HEK293 (cell line): ENCODE measurements around the gene ZNF652.

Experiments used
- CTCF ChIA-PET: fragments of 350-600 bp; formaldehyde crosslinking; extraction: SDS; loops from one replicate; lab custom pipeline; 2021; ENCODE audit warnings: antibody characterized with exemption; lab: Yijun Ruan, JAX
- POLR2A ChIA-PET: fragments of 300-600 bp; formaldehyde crosslinking; extraction: SDS; loops from one replicate; lab custom pipeline; 2020; ENCODE audit warnings: antibody characterized with exemption, inconsistent platforms; lab: Yijun Ruan, JAX
- H3K27ac ChIP-seq: fragments of 200-500 bp; sonication (Bioruptor generic); 2 replicates; pipeline ENCODE4 v1.5.1; 2014; ENCODE audit warnings: low read depth, low read length, control low read depth, inconsistent platforms; ENCODE audit errors: extremely low read depth
- H3K36me3 ChIP-seq, 2 experiments: fragments of 200-500 bp in 1 of 2; sonication (Bioruptor generic) in 1 of 2; 1 replicate in 1 of 2; 2 replicates in 1 of 2; pipeline ENCODE4 v1.5.1; 2014 to 2017; ENCODE audit warnings: inconsistent platforms in 2 of 2, low read length in 2 of 2; ENCODE audit not compliant: control insufficient read depth in 2 of 2, insufficient read depth in 1 of 2
- H3K4me1 ChIP-seq: fragments of 200-500 bp; sonication (Bioruptor generic); 2 replicates; pipeline ENCODE4 v1.5.1; 2014; ENCODE audit warnings: mild to moderate bottlenecking, low read length, inconsistent platforms; ENCODE audit not compliant: control insufficient read depth, insufficient read depth
- H3K4me3 ChIP-seq: 2 replicates; pipeline ENCODE4 v1.5.1; 2011; ENCODE audit warnings: low read depth, mild to moderate bottlenecking, control low read depth, low read length, moderate library complexity
- H3K9me3 ChIP-seq: fragments of 200-500 bp; sonication (Bioruptor generic); 2 replicates; pipeline ENCODE4 v1.5.1; 2014; ENCODE audit warnings: low read depth, low read length, inconsistent platforms; ENCODE audit not compliant: control insufficient read depth, insufficient read depth
- BCL11A ChIP-seq: fragments of 450-650 bp; formaldehyde crosslinking; IDR thresholded peaks from 2 replicates; pipeline ENCODE4 v1.5.1; 2016; ENCODE audit warnings: low read depth, missing biosample characterization, missing genetic modification characterization
- CTCF ChIP-seq: fragments of 450-650 bp; formaldehyde crosslinking; IDR thresholded peaks from 2 replicates; pipeline ENCODE4 v1.5.1; 2016; ENCODE audit warnings: missing biosample characterization, missing genetic modification characterization
- GLIS2 ChIP-seq: fragments of 450-650 bp; formaldehyde crosslinking; IDR thresholded peaks from 2 replicates; pipeline ENCODE4 v1.5.1; 2016; ENCODE audit warnings: missing biosample characterization, missing genetic modification characterization
- INSM2 ChIP-seq: fragments of 450-650 bp; formaldehyde crosslinking; IDR thresholded peaks from 2 replicates; pipeline ENCODE4 v1.5.1; 2016; ENCODE audit warnings: missing biosample characterization, missing genetic modification characterization
- PRDM1 ChIP-seq: fragments of 450-650 bp; formaldehyde crosslinking; IDR thresholded peaks from 2 replicates; pipeline ENCODE4; 2016; ENCODE audit warnings: missing biosample characterization, missing genetic modification characterization
- TSHZ1 ChIP-seq: fragments of 450-650 bp; formaldehyde crosslinking; IDR thresholded peaks from 2 replicates; pipeline ENCODE4 v1.5.1; 2016; ENCODE audit warnings: missing biosample characterization, missing genetic modification characterization, borderline replicate concordance
- ZBTB1 ChIP-seq: fragments of 450-650 bp; formaldehyde crosslinking; IDR thresholded peaks from 2 replicates; pipeline ENCODE4 v1.5.1; 2016; ENCODE audit warnings: missing biosample characterization, missing genetic modification characterization
- ZBTB20 ChIP-seq: fragments of 450-650 bp; formaldehyde crosslinking; IDR thresholded peaks from 2 replicates; pipeline ENCODE4 v1.5.1; 2016; ENCODE audit warnings: missing biosample characterization, missing genetic modification characterization
- ZBTB48 ChIP-seq: fragments of 450-650 bp; formaldehyde crosslinking; IDR thresholded peaks from 2 replicates; pipeline ENCODE4 v1.5.1; 2016; ENCODE audit warnings: missing biosample characterization, missing genetic modification characterization
- ZIC2 ChIP-seq: fragments of 450-650 bp; formaldehyde crosslinking; IDR thresholded peaks from 2 replicates; pipeline ENCODE4 v1.5.1; 2016; ENCODE audit warnings: missing biosample characterization, missing genetic modification characterization
- ZNF239 ChIP-seq: fragments of 450-650 bp; formaldehyde crosslinking; IDR thresholded peaks from 2 replicates; pipeline ENCODE4 v1.5.1; 2016; ENCODE audit warnings: missing biosample characterization, missing genetic modification characterization
- ZNF280C ChIP-seq: fragments of 450-650 bp; formaldehyde crosslinking; IDR thresholded peaks from 2 replicates; pipeline ENCODE4 v1.5.1; 2016; ENCODE audit warnings: missing biosample characterization, missing genetic modification characterization
- ZNF335 ChIP-seq: fragments of 450-650 bp; formaldehyde crosslinking; conservative IDR thresholded peaks from 2 replicates; pipeline ENCODE4 v1.5.1; 2016; ENCODE audit warnings: missing biosample characterization, missing genetic modification characterization
- ZNF514 ChIP-seq: fragments of 450-650 bp; formaldehyde crosslinking; IDR thresholded peaks from 2 replicates; pipeline ENCODE4 v1.5.1; 2016; ENCODE audit warnings: missing biosample characterization, missing genetic modification characterization
- ZNF529 ChIP-seq: fragments of 450-650 bp; formaldehyde crosslinking; IDR thresholded peaks from 2 replicates; pipeline ENCODE4 v1.5.1; 2017; ENCODE audit warnings: missing genetic modification characterization, missing biosample characterization; ENCODE audit not compliant: insufficient replicate concordance
- ZNF596 ChIP-seq: fragments of 450-650 bp; IDR thresholded peaks from 2 replicates; pipeline ENCODE4 v1.5.0; 2018; ENCODE audit warnings: missing biosample characterization, mild to moderate bottlenecking, missing genetic modification characterization, moderate library complexity
- ZNF600 ChIP-seq: fragments of 450-650 bp; formaldehyde crosslinking; IDR thresholded peaks from 2 replicates; pipeline ENCODE4 v1.5.1; 2016; ENCODE audit warnings: missing biosample characterization, missing genetic modification characterization
- ZNF621 ChIP-seq: fragments of 450-650 bp; formaldehyde crosslinking; IDR thresholded peaks from 2 replicates; pipeline ENCODE4 v1.5.1; 2017; ENCODE audit warnings: missing biosample characterization, missing genetic modification characterization
- ZNF626 ChIP-seq: fragments of 450-650 bp; sonication (Bioruptor Pico); formaldehyde crosslinking; IDR thresholded peaks from 2 replicates; pipeline ENCODE4 v1.5.1; 2018; ENCODE audit warnings: missing biosample characterization, missing genetic modification characterization, inconsistent platforms
- ZNF645 ChIP-seq: fragments of 450-650 bp; formaldehyde crosslinking; IDR thresholded peaks from 2 replicates; pipeline ENCODE4; 2016; ENCODE audit warnings: missing biosample characterization, missing genetic modification characterization
- ZNF654 ChIP-seq: fragments of 450-650 bp; formaldehyde crosslinking; IDR thresholded peaks from 2 replicates; pipeline ENCODE4 v1.5.1; 2016; ENCODE audit warnings: low read depth, missing biosample characterization, missing genetic modification characterization
- ZNF660 ChIP-seq: fragments of 450-650 bp; IDR thresholded peaks from 2 replicates; pipeline ENCODE4 v1.5.1; 2018; ENCODE audit warnings: missing biosample characterization, mild to moderate bottlenecking, missing genetic modification characterization
- ZNF747 ChIP-seq: fragments of 450-650 bp; formaldehyde crosslinking; IDR thresholded peaks from 2 replicates; pipeline ENCODE4 v1.5.1; 2016; ENCODE audit warnings: missing biosample characterization, missing genetic modification characterization
- ZNF830 ChIP-seq: fragments of 450-650 bp; IDR thresholded peaks from 2 replicates; pipeline ENCODE4 v1.5.0; 2018; ENCODE audit warnings: missing biosample characterization, missing genetic modification characterization, low read depth, mild to moderate bottlenecking, moderate library complexity

Gene ZNF652

GRCh38 chr17:49315551-49316257, 46.3 kb downstream of the ZNF652 start:
- no peaks in the 10 kb centered on the region for H3K9me3 ChIP-seq
- peak; percentile 89 for TF ChIP-seq ZNF660 (tag by site-specific recombination)
- TF ChIP-seq ZNF600 (tag by site-specific recombination): peak; percentile 79
- TF ChIP-seq ZNF654: peak; percentile 97
- TF ChIP-seq CTCF (tag by site-specific recombination): peak; percentile 84
- TF ChIP-seq ZNF239 (tag by site-specific recombination): no peak
- peak; percentile 30; the same call in 1 of the 2 replicates for TF ChIP-seq ZNF335 (tag by site-specific recombination)
- no peak for TF ChIP-seq ZNF626 (tag by site-specific recombination)
- 0 out of 2 replicates have a peak, but pooled peaks have one; percentile 31 for TF ChIP-seq ZBTB20 (tag by site-specific recombination)
- TF ChIP-seq PRDM1 (tag by site-specific recombination): peak; percentile 67
- TF ChIP-seq, all 188 proteins: peak for 7
- Histone ChIP-seq H3K36me3 (peaks cover 12 to 30% of the 10 kb centered on the region in 2 experiments; a peak in 2 of 3 replicates), H3K4me3 (no peak overlapping the region), H3K4me1 (peaks cover 4% of the 10 kb centered on the region; the same call in 1 of the 2 replicates), H3K27ac (no peak overlapping the region)
- CTCF ChIA-PET: interaction anchor here (0.6 to 7.3 kb wide), 33 partner anchors 9 to 433 kb away, joined by 3 to 122 read pairs (median 5); partner anchors contain the start of genes PHB1 and ZNF652
- POLR2A ChIA-PET: interaction anchor here (0.7 to 0.8 kb wide), 2 partner anchors 53 to 72 kb away, joined by 3 read pairs; no protein-coding TSS in a partner anchor

- TF ChIP-seq INSM2 (tag by site-specific recombination) (no peak), ZNF626 (tag by site-specific recombination) (no peak), ZBTB48 (no peak), ZNF621 (tag by site-specific recombination) (no peak), ZNF830 (no peak), ZNF596 (tag by site-specific recombination) (no peak), GLIS2 (tag by site-specific recombination) (no peak), ZIC2 (tag by site-specific recombination) (no peak), ZNF747 (tag by site-specific recombination) (no peak), TSHZ1 (tag by site-specific recombination) (no peak), ZNF280C (tag by site-specific recombination) (no peak), ZNF645 (tag by site-specific recombination) (no peak), ZBTB1 (tag by site-specific recombination) (no peak), BCL11A (tag by site-specific recombination) (no peak), ZNF529 (no peak), ZNF514 (no peak)
- ChIA-PET CTCF (no interaction called here), POLR2A (no interaction called here)
- Histone ChIP-seq H3K27ac (no peak overlapping the region), H3K4me1 (peaks cover 4% of the 10 kb centered on the region; the same call in 1 of the 2 replicates), H3K4me3 (no peak overlapping the region), H3K9me3 (no peaks in the 10 kb centered on the region), H3K36me3 (peaks cover 26 to 33% of the 10 kb centered on the region in 2 experiments)
Measured at GRCh38 chr17:49312722-49313121, 49.3 kb downstream of the ZNF652 start.
